Measurements from ENCODE around the gene RRP1B. TPM values are rescaled to one million over a fixed set of nuclear protein-coding genes. Genes with fewer than 3 reads are reported as not detected.

RRP1B gene
- total RNA-seq, 1 donor from 2014 or later = 8.4 TPM

- ATAC-seq (ENCODE audit: poor library complexity) (peak; percentile 11), DNase-seq (peak; percentile 64)
- intact Hi-C loops (cut with DNase I) = no loop called here
Measured at GRCh38 chr21:43717967-43718871, 58.9 kb downstream of the RRP1B start.

GRCh38 chr21:43718872-43719747, 59.8 kb downstream of the RRP1B start, which contains the start of gene PDXK:
TSS of gene PDXK (plus strand) at chr21:43719129. CDS start at chr21:43719295, 166 bp downstream.
- ATAC-seq (ENCODE audit: poor library complexity) (peak; percentile 93), DNase-seq (peak; percentile 92)
- intact Hi-C loops (cut with DNase I) = no loop called here

- no peak for DNase-seq
- intact Hi-C loops (cut with DNase I) = no loop called here
- ATAC-seq (ENCODE audit: poor library complexity) = peak; percentile 7
Measured at GRCh38 chr21:43719748-43720538, 60.6 kb downstream of the RRP1B start.

- ATAC-seq (ENCODE audit: poor library complexity) = no peak
- intact Hi-C loops (cut with DNase I) = no loop called here
- no peak for DNase-seq
Measured at GRCh38 chr21:43720539-43721166, 61.3 kb downstream of the RRP1B start.

- DNase-seq (no peak), ATAC-seq (ENCODE audit: poor library complexity) (no peak)
- intact Hi-C loops (cut with DNase I) = no loop called here
Measured at GRCh38 chr21:43721206-43721605, 61.8 kb downstream of the RRP1B start.

- DNase-seq = no peak
- intact Hi-C loops (cut with DNase I) = no loop called here
- no peak for ATAC-seq (ENCODE audit: poor library complexity)
Measured at GRCh38 chr21:43721939-43722338, 62.6 kb downstream of the RRP1B start.

- DNase-seq (no peak), ATAC-seq (ENCODE audit: poor library complexity) (no peak)
- intact Hi-C loops (cut with DNase I) = no loop called here
Measured at GRCh38 chr21:43723648-43724047, 64.3 kb downstream of the RRP1B start.

- no peak for ATAC-seq (ENCODE audit: poor library complexity)
- intact Hi-C loops (cut with DNase I) = no loop called here
- peak; percentile 74 for DNase-seq
Measured at GRCh38 chr21:43726686-43727518, 67.5 kb downstream of the RRP1B start.

- DNase-seq (peak; percentile 72), ATAC-seq (ENCODE audit: poor library complexity) (peak; percentile 38)
- intact Hi-C loops (cut with DNase I) = no loop called here
Measured at GRCh38 chr21:43727519-43728153, 68.3 kb downstream of the RRP1B start.

GRCh38 chr21:43728154-43728466, 68.8 kb downstream of the RRP1B start:
- intact Hi-C loops (cut with DNase I) = no loop called here
- ATAC-seq (ENCODE audit: poor library complexity) (peak; percentile 29), DNase-seq (no peak)

- ATAC-seq (ENCODE audit: poor library complexity) (peak; percentile 84), DNase-seq (peak; percentile 96)
- intact Hi-C loops (cut with DNase I) = no loop called here
Measured at GRCh38 chr21:43728467-43729390, 69.4 kb downstream of the RRP1B start.

GRCh38 chr21:43731476-43731875, 72.1 kb downstream of the RRP1B start:
- intact Hi-C loops (cut with DNase I) = no loop called here
- no peak for DNase-seq
- no peak for ATAC-seq (ENCODE audit: poor library complexity)

- ATAC-seq (ENCODE audit: poor library complexity) (no peak), DNase-seq (peak; percentile 59)
- intact Hi-C loops (cut with DNase I) = no loop called here
Measured at GRCh38 chr21:43731891-43732711, 72.7 kb downstream of the RRP1B start.

GRCh38 chr21:43733060-43733459, 73.7 kb downstream of the RRP1B start:
- intact Hi-C loops (cut with DNase I) = no loop called here
- DNase-seq (no peak), ATAC-seq (ENCODE audit: poor library complexity) (no peak)

GRCh38 chr21:43733529-43734071, 74.2 kb downstream of the RRP1B start:
- ATAC-seq (ENCODE audit: poor library complexity) (no peak), DNase-seq (no peak)
- intact Hi-C loops (cut with DNase I) = no loop called here
